Astrocyte of the spinal cord (primary cell): ENCODE data around the gene MAGI2.

Experiments used
- DNase-seq: peaks from one replicate; pipeline ENCODE4 v3.0.0; 2011; ENCODE audit warnings: low read depth, low spot score
- H3K4me3 ChIP-seq: 2 replicates; pipeline ENCODE4 v1.5.1; 2011; ENCODE audit warnings: low read depth, mild to moderate bottlenecking, low read length, moderate library complexity
- CTCF ChIP-seq: IDR thresholded peaks from 2 replicates; pipeline ENCODE4 v1.5.1; 2012; ENCODE audit warnings: low read depth, mild to moderate bottlenecking, low read length, inconsistent platforms
- in situ Hi-C: cut with HindIII; loops from 2 replicates; pipeline ENCODE4 v1.10.0; 2017; ENCODE audit warnings: low sequenced_read_pairs

MAGI2 gene

GRCh38 chr7:78197447-78197846 lies 1256.0 kb downstream of the MAGI2 start:
- TF ChIP-seq CTCF: no peak
- in situ Hi-C loops: no loop called here
- no peak overlapping the region for H3K4me3 ChIP-seq
- DNase-seq: peak; percentile 8

- in situ Hi-C loops: no loop called here
- TF ChIP-seq CTCF: no peak
- no peak overlapping the region for H3K4me3 ChIP-seq
- no peak for DNase-seq
Measured at GRCh38 chr7:78195281-78195680, 1258.2 kb downstream of the MAGI2 start.

- DNase-seq: no peak
- no peak overlapping the region for H3K4me3 ChIP-seq
- in situ Hi-C loops: no loop called here
- TF ChIP-seq CTCF: no peak
Measured at GRCh38 chr7:78194611-78195010, 1258.9 kb downstream of the MAGI2 start.

GRCh38 chr7:78191475-78192079 lies 1261.9 kb downstream of the MAGI2 start:
- in situ Hi-C loops: no loop called here
- TF ChIP-seq CTCF: no peak
- no peak overlapping the region for H3K4me3 ChIP-seq
- no peak for DNase-seq

GRCh38 chr7:78189762-78190161 lies 1263.7 kb downstream of the MAGI2 start:
- no peak for TF ChIP-seq CTCF
- no peak for DNase-seq
- H3K4me3 ChIP-seq: no peak overlapping the region
- in situ Hi-C loops: no loop called here

GRCh38 chr7:78185149-78185745 lies 1268.2 kb downstream of the MAGI2 start:
- no peak for DNase-seq
- no peak overlapping the region for H3K4me3 ChIP-seq
- in situ Hi-C loops: no loop called here
- no peak for TF ChIP-seq CTCF
